Stimulated activated CD8-positive, alpha-beta memory T cell treated with anti-CD3 and anti-CD28 coated beads, Interleukin-7, amount 100 ng/mL, for 48 hours (primary cell): ENCODE data around the gene C10orf88.

ENCODE experiments used
- DNase-seq, 2 donors: peaks; one replicate each; pipeline ENCODE4 v3.0.0-alpha.2; 2020; ENCODE audit warnings: low read depth in 1 of 2; ENCODE audit errors: extremely low read depth in 1 of 2

Gene C10orf88

GRCh38 chr10:122953902-122954730 lies at the start of gene C10orf88:
Gene C10orf88, minus strand, starts transcription at chr10:122954227. Its CDS starts 49 bp downstream, at chr10:122954178.
- DNase-seq = peak; percentile 90 to 97

GRCh38 chr10:123001370-123001769 lies 47.3 kb upstream of the C10orf88 start:
- DNase-seq = no peak

- DNase-seq = no peak
Measured at GRCh38 chr10:123000155-123000554, 46.1 kb upstream of the C10orf88 start.

- DNase-seq = no peak
Measured at GRCh38 chr10:122999347-122999746, 45.3 kb upstream of the C10orf88 start.

- no peak for DNase-seq
Measured at GRCh38 chr10:122998934-122999333, 44.9 kb upstream of the C10orf88 start.

GRCh38 chr10:122998360-122998917 lies 44.4 kb upstream of the C10orf88 start:
- DNase-seq = no peak

DNA sequence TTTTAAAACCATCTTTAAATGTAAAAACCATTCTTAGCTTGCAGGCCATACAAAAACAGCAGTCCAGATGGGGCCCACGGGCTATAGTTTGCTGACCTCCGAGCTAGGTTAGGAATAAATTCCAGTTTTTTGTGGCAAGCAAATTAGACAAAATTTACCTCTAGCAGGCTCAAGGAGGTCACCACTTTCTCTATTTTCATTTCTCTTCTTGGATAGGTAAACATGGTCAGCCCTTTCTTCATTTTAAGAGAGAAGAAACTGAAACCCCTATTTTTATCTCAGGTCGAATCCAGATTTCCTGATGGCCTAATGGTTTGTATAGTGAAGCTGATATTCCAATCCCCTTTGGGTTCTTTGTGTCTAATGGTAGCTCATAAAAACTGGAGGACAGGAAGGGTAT lies 43.8 kb upstream of the C10orf88 start:
- DNase-seq = no peak

GRCh38 chr10:122995936-122996335 lies 41.9 kb upstream of the C10orf88 start:
- DNase-seq = no peak

GRCh38 chr10:122993797-122994336 lies 39.8 kb upstream of the C10orf88 start:
- no peak for DNase-seq

DNA sequence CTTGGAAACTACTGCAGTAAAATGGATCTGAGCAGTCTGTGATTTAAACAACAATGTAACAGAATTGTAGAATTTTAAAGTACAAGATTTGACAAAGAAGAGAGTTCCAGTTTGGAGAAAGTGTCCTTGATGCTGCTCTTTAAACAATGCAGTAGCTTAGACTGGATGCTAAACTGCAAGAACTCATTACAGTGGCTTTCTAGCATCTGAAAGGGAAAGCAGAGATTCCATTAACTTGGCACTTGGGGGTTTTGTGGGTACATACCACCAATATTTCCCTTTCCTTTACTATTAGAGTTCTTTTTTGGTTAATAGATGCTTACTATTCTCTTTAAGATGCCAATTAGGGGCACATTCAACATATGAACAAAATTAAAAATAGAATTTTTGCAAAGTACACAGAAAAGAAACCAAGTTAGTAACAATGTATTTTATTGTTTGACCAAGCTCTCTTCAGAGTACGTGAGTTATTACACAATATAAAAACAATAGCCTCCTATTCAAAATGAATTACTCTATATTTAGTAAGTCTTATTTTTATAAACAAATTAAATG lies 38.1 kb upstream of the C10orf88 start:
- no peak for DNase-seq

DNA sequence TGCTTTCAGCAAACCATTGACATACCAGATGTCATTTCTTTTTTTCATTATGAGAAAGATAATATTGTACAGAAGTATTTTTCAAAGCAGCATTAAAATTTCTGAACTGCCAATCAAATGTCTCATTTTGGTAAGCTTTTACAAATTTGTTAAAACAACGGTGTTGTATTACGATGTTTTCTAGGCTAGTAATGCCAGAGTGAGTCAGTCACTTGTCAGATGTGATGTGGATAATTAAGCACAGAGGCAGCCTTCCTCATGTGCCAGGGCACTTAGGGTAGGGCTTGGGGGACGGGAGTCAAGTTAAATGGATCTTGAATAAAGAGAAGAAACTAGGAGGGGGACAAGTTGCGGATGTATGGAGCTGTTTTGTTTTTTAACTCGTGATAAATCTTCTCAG lies 36.3 kb upstream of the C10orf88 start:
- DNase-seq = no peak

DNA sequence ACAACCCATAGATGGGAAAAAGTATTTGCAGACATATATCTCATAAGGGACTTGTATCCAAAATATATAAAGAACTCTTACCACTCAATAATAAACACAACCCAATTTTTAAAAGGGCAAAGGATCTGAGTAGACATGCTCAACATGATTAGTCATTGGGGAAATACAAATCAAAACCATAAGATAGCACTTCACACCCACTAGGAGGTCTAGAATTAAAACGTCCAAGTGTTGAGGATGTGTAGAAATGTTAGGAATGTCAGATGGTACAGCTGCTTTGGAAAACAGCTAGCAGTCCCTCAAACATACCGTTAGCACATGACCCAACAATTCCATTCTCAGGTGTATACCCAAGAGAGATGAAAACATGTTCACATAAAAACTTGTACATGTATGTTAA lies 34.5 kb upstream of the C10orf88 start:
- no peak for DNase-seq

DNA sequence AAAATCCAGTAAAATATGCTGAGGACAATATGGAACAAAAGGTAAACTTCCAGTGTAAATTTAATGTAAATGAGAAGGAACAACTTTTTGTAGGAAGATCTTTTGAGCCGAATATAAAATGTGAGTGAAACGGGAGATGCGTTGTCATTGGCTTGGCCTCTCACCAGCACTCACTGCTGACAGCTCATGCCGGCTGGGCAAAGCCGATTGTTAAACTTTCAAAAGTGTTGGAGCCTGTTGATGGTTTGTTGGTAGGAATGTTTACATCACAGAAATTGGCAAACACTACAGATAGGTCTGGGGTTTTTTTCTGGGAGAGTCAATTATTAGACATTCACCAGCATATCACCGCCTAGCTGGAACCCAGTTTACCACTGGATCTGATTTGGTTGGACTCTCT lies 32.3 kb upstream of the C10orf88 start:
- no peak for DNase-seq

DNA sequence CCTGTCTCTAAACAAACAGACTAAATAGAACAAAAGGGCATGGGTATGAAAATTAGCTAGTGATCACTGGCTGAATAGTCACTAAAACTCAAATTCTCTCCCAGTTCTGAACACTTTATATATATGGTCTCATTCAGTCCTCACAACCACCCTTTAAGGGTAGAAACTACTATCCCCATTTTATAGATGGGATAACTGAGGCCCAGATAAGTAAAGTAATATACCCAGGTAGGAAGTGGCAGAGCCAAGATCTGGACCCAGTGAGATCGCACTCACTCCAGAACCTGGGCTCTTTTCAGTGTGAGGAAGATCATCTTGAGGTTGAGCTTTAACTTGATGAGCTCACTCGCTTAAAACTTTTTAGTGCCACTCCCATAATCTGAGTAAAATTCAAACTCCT lies 30.7 kb upstream of the C10orf88 start:
- no peak for DNase-seq

DNA sequence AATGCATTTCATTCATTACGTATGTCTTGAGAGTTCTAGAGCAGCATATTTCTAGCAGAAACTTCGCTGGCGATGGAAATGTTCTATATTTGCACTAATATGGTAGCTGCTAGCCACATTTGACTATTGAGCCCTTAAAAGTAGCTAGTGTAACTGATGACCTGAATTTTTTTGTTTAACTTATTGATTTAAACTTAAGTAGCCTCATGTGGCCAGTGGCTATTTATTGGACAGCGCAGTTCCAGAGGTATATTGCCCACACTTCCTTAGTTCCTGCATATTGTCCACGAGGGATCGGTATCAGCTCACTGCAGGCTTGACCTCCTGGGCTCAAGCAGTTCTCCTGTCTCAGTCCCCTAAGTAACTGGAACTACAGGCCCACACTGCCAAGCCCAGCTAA lies 29.9 kb upstream of the C10orf88 start:
- DNase-seq = no peak

DNA sequence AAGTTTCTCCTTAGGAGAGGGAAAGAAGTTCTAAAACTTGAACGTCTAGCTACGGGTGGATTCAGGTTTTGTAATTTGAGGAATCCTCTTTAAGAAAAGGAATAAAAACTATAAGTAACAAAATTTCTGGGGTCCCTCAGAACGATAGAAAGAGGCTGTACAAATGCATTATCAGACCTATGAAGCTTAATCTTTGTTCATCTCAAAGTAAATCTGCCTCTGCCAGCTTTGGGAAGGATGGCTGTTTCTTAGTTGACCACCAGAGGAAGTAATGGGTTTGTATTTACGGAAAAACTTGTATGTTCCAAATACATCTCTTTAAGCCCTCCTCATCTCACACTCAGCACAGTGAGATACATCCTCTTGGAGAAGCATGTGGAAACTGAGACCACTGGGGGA lies 27.0 kb upstream of the C10orf88 start:
- no peak for DNase-seq

- DNase-seq = peak; percentile 76
Measured at GRCh38 chr10:122980209-122981065, 26.4 kb upstream of the C10orf88 start, which contains the start of gene PSTK. Gene PSTK, plus strand, starts transcription at chr10:122980401. Its CDS starts 79 bp downstream, at chr10:122980480.

DNA sequence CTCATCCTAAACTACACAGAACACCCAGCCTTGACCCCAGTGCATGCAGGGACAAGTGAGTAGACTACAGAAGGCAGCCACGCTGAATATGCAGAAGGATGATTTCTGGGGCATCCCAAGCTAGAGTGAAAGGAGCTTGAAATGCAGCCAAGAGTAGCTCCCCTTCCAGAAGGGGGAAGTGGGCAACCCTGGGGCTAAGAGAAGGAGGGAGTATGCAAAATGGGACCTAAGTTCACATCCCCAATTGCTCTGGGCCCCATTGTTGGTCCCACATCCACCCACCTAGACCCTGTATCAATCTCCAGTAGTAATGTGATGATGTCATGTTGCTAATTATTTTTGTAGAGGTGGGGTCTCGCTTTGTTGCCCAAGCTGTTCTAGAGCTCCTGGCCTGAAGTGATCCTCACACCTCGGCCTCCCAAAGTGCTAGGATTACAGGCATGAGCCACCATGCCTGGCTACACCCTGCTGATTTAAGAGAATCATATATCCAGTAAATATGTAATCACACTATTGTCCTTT lies 20.6 kb upstream of the C10orf88 start:
- no peak for DNase-seq

GRCh38 chr10:122974023-122974422 lies 20.0 kb upstream of the C10orf88 start:
- no peak for DNase-seq

DNA sequence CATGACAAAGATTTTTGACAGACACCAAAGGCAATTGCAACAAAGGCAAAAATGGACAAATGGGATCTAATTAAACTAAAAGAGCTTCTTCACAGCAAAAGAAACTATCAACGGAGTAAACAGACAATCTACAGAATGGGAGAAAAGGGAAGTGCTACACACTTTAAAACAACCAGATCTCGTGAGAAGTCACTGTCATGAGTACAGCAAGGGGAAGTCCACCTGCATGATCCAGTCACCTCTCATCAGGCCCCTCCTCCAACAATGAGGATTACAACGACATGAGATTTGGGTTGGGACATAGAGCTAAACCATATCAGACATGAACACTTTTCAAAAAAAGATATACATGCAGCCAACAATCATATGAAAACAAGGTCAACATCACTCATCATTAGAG lies 14.7 kb upstream of the C10orf88 start:
- DNase-seq = no peak

DNA sequence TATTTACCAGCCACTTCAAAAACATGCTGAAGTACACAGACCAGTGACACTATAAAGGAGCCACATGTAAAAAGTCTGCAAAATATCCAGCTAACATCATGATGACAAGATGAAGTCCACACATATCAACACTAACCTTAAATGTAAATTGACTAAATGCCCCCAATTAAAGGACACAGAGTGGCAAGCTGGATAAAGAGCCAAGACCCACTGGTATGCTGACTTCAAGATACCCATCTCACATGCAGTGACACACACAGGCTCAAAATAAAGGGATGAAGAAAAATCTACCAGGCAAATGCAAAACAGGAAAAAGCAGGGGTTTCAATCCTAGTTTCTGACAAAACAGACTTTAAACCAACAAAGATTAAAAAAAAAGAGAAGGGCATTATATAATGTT lies 12.9 kb upstream of the C10orf88 start:
- no peak for DNase-seq
